Psoas muscle (tissue), 8 donors: Measurements from ENCODE around the gene GLB1L. TPM values are rescaled to one million over a fixed set of nuclear protein-coding genes. Genes with fewer than 3 reads are reported as not detected.
"Not testable (repeated sequence)": the region's sequence is repeated elsewhere in the genome, so short reads cannot be mapped to it uniquely, and the experiment has no call there.

Experiments used
- ATAC-seq, 4 donors: fragments of 200-7000 bp; cut with Tn5 transposase; one replicate each; pipeline ENCODE4 v1.9.1; 2020; ENCODE audit warnings: moderate library complexity in 3 of 4, mild to moderate bottlenecking in 2 of 4
- DNase-seq, 2 donors: peaks; one replicate each; pipeline ENCODE4 v3.0.0-alpha.2; 2020
- H3K27ac ChIP-seq: fragments of 200-600 bp; one replicate; pipeline ENCODE4 v1.8.0; 2022
- H3K27me3 ChIP-seq, 3 donors: fragments of 200-600 bp in 1 of 3; one replicate each; pipeline versions ENCODE4 v1.6.1 to v1.8.0; 2013 to 2022; ENCODE audit warnings: low read length in 2 of 3, mild to moderate bottlenecking in 2 of 3, moderate library complexity in 1 of 3; ENCODE audit not compliant: insufficient read depth in 3 of 3
- H3K36me3 ChIP-seq, 2 donors: fragments of 200-600 bp in 1 of 2; one replicate each; pipeline versions ENCODE4 v1.6.1 to v1.8.0; 2013 to 2022; ENCODE audit warnings: low read depth in 1 of 2, mild to moderate bottlenecking in 1 of 2, moderate library complexity in 1 of 2; ENCODE audit not compliant: insufficient read depth in 1 of 2
- H3K4me1 ChIP-seq: fragments of 200-600 bp; one replicate; pipeline ENCODE4 v1.8.0; 2022
- H3K4me3 ChIP-seq: fragments of 200-600 bp; one replicate; pipeline ENCODE4 v1.8.0; 2022; ENCODE audit warnings: mild to moderate bottlenecking
- H3K9me3 ChIP-seq: fragments of 200-600 bp; one replicate; pipeline ENCODE4 v1.8.0; 2022
- WGBS, 3 donors: extraction: QIAGEN DNeasy Blood & Tissue Kit; methylation state at CpG; one replicate each; pipeline versions ENCODE4 v1.1.6 to v1.1.7; 2013; 5-methylcytosine and 5-hydroxymethylcytosine counted together
- intact Hi-C, 2 donors: fragments of 100-400 bp; cut with DNase I; formaldehyde crosslinking; loops; one replicate each; pipeline versions ENCODE4 v1.11.0 to v1.14.2; 2022
- polyA plus RNA-seq, 3 donors: library from polyadenylated mRNA; stranded (reverse); fragments of 200-250 nt; gene quantifications; one replicate each; pipeline ENCODE4 v1.2.3, GENCODE V29; 2013
- total RNA-seq, 4 donors: library from RNA; stranded (reverse); fragmentation: NEBNext Ultra II Directional in 2 of 4; extraction: Animal tissue kit (Norgen Biotek cat#: 25700) in 2 of 4; gene quantifications; one replicate each; pipeline versions ENCODE4 v1.2.1 to v1.2.4, GENCODE V29; 2021 to 2023
- TF ChIP-seq, protein P1 (sequence below): fragments of 200-600 bp; IDR thresholded peaks from one replicate; pipeline ENCODE4 v1.8.0; 2022; ENCODE audit warnings: antibody characterized with exemption
- donor health status: healthy with polysubstance abuse.
- donor health status: DM: no; HTN: no; CAD: no; lungs with moderate emphysema.
- donor health status: Bipolar disorder and iron deficiency.
- donor health status: healthy.
- donor health status: DM: yes; HTN: yes; CAD: no.
- donor health status: DM: no; HTN: no; CAD: no.
- donor health status: DM: no; HTN: no; CAD: no.
- donor health status: DM: yes; HTN: yes; CAD: no.

The GLB1L gene
- total and polyA plus RNA-seq, 7 donors: 0.55 to 3.7 (median 0.90) TPM

DNA sequence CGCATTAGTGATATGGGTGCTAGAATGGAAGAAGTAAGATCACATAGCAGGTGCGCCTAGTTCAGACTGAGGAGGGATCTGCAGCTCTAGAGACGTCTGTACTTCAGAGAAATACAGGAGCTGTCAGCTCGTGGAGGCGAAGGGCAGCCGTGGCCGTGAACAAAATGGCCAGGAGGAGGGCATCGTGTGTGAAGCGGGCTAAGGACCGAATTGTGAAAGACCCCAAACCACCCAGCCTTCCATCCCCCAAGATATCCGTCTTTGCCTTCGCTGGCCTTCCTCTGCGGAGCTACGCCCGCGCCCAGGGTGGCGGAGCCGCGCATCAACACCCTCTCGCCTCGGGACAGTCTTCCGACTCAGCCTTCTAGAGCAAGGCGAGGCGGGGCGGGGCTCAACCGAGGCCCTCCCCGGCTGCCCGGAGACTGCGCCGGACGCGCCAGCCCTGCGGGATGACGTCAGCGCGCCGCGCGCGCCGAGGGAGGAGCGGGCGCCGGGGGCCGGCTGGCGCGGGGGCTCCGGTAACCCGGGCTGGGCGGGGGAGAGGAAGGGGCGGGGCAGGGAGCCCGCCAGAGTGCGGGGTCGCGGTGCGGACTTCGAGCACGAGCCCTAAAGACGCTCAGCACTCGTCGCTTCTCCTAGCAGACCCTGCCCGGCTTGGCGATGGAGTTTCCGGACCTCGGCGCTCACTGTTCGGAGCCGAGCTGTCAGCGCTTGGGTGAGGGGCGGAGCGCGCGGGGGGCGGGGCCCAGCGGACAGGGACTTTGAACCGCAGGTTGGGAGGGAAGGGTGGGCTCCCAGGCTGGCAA, 38.7 kb downstream of the GLB1L start, which contains the start of gene ZFAND2B:
ZFAND2B (plus strand) TSS at position 455 of the 806 bp plus-strand sequence; CDS start at position 661, 206 bp downstream.
- H3K36me3 ChIP-seq: peaks cover 3 to 41% of the 10 kb centered on the region in 2 donors
- H3K4me1 ChIP-seq: peaks cover 15% of the 10 kb centered on the region
- H3K9me3 ChIP-seq: no peaks in the 10 kb centered on the region
- peak; percentile 95 to 97 for DNase-seq
- no peaks in the 10 kb centered on the region for H3K27me3 ChIP-seq
- intact Hi-C loops: loop anchor here in 1 of 2 donors (1.0 kb wide), 1 partner anchor 28 kb away; the partner anchor contains the start of gene RETREG2
- peak within 1 kb of the TSS; percentile 75 for H3K4me3 ChIP-seq
- WGBS, 3 donors: 0 to 1% (median 0%) methylated on average over 59 to 76 of the region's 76 CpGs
- TF ChIP-seq, protein P1, sequence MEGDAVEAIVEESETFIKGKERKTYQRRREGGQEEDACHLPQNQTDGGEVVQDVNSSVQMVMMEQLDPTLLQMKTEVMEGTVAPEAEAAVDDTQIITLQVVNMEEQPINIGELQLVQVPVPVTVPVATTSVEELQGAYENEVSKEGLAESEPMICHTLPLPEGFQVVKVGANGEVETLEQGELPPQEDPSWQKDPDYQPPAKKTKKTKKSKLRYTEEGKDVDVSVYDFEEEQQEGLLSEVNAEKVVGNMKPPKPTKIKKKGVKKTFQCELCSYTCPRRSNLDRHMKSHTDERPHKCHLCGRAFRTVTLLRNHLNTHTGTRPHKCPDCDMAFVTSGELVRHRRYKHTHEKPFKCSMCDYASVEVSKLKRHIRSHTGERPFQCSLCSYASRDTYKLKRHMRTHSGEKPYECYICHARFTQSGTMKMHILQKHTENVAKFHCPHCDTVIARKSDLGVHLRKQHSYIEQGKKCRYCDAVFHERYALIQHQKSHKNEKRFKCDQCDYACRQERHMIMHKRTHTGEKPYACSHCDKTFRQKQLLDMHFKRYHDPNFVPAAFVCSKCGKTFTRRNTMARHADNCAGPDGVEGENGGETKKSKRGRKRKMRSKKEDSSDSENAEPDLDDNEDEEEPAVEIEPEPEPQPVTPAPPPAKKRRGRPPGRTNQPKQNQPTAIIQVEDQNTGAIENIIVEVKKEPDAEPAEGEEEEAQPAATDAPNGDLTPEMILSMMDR: peak; percentile 9
- peak within 1 kb of the TSS; percentile 91 for H3K27ac ChIP-seq
- peak; percentile 97 to 98 (median 98) for ATAC-seq

DNA sequence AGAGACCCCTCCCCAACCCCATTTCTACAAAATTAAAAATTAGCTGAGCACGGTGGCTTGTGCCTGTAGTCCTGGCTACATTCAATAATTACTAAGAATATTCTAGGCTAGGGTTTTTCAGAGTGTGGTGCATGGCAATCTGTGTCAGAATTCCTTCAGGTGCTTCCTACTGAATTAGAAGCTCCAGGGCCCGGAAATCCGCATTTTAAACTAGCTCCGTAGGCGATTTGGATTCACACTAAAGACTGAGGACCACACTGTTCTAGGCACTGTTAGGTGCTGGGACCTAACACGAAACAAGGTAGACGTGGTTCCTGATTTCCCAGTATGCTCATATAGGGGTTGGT, 39.3 kb downstream of the GLB1L start:
- Histone ChIP-seq H3K27ac (peak overlapping the region; percentile 91), H3K36me3 (peaks cover 3 to 35% of the 10 kb centered on the region in 2 donors), H3K27me3 (no peaks in the 10 kb centered on the region), H3K9me3 (no peaks in the 10 kb centered on the region), H3K4me3 (peak overlapping the region; percentile 75), H3K4me1 (peaks cover 15% of the 10 kb centered on the region)
- ATAC-seq: no peak
- TF ChIP-seq, protein P1: no peak
- no peak for DNase-seq
- WGBS, 3 donors: 18 to 23% (median 19%) methylated on average over 7 of the region's 7 CpGs
- intact Hi-C loops: loop anchor here in 1 of 2 donors (1.0 kb wide), 1 partner anchor 28 kb away; the partner anchor contains the start of gene RETREG2

DNA sequence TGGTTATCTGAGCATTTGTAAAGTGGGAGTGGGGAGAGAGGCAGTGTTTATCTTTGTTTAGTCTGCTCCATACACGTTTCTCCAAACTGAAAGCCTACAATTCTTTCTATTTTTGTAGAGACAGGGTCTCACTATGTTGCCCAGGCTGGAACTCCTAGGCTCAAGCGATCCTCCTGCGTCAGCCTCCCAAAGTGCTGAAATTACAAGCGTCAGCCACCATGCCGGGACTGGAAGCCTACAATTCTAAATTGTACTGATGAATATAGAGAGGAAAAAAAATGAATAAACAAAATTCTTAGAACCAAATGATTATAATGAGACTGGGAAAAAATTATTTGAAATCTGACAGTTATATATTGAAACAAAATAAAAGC, 40.1 kb downstream of the GLB1L start:
- ATAC-seq: no peak
- intact Hi-C loops: no loop called here

DNA sequence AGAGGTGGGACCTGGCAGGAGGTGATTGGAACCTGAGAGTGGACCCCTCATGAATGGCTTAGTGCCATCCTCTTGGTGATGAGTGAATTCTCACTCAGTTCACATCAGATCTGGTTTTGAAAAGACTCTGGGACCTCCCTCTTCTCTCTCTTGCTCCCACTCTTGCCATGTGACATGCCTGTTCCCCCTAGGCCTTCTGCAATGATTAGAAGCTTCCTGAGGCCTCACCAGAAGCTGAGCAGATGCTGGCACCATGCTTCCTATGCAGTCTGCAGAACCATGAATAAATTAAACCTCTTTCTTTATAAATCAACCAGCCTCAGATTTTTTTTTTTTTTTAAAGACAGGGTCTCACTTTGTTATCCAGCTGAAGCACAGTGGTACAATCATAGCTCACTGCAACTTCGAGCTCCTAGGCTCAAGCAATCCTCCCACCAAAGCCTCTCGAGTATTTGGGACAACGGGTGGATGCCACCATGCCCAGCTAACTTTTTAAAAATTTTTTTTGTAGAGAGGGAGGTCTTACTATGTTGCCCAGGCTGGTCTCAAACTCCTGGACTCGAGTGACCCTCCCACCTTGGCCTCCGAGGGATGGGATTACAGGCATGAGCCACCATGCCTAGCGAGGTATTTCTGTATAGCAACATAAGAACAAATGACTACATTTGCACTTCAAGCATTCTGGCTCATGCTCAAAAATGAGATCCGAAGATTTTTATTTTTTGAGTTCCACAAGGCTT, 40.6 kb downstream of the GLB1L start:
- peaks cover under 1 to 21% of the 10 kb centered on the region in 2 donors for H3K36me3 ChIP-seq
- H3K4me1 ChIP-seq: peaks cover 15% of the 10 kb centered on the region
- WGBS, 3 donors: 85 to 87% (median 85%) methylated on average over 7 of the region's 7 CpGs
- ATAC-seq (no peak), DNase-seq (no peak)
- intact Hi-C loops: no loop called here
- TF ChIP-seq, protein P1: no peak
- peaks cover 0 to 3% (median 0%) of the 10 kb centered on the region in 3 donors for H3K27me3 ChIP-seq
- H3K27ac ChIP-seq: no peak overlapping the region
- no peak overlapping the region for H3K4me3 ChIP-seq
- no peaks in the 10 kb centered on the region for H3K9me3 ChIP-seq

More for the DNA sequence above, 40.1 kb downstream of the GLB1L start:
- DNase-seq: no peak
- TF ChIP-seq, protein P1: no peak
- Histone ChIP-seq H3K36me3 (peaks cover 3 to 27% of the 10 kb centered on the region in 2 donors), H3K4me3 (no peak overlapping the region), H3K27ac (no peak overlapping the region), H3K4me1 (peaks cover 15% of the 10 kb centered on the region), H3K9me3 (no peaks in the 10 kb centered on the region), H3K27me3 (no peaks in the 10 kb centered on the region)
- 83 to 89% (median 86%) methylated on average over 5 of the region's 5 CpGs for WGBS, 3 donors

DNA sequence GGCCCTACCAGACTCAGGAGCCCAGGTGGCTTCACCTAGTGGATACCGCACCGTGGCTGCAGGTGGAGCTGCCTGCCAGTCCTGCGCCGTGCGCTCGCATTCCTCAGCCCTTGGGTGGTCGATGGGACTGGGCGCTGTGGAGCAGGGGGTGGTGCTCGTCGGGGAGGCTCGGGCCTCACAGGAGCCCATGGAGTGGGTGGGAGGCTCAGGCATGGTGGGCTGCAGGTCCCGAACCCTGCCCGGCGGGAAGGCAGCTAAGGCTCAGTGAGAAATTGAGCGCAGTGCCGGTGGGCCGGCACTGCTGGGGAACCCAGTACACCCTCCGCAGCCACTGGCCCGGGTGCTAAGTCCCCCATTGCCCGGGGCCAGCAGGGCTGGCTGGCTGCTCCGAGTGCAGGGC, 43.9 kb downstream of the GLB1L start:
- H3K27ac ChIP-seq, intact Hi-C loops, H3K4me1 ChIP-seq, ATAC-seq, DNase-seq, H3K9me3 ChIP-seq, H3K4me3 ChIP-seq, H3K36me3 ChIP-seq, H3K27me3 ChIP-seq: not testable (repeated sequence)
- 88 to 93% (median 89%) methylated on average over 17 to 18 of the region's 21 CpGs for WGBS, 3 donors

DNA sequence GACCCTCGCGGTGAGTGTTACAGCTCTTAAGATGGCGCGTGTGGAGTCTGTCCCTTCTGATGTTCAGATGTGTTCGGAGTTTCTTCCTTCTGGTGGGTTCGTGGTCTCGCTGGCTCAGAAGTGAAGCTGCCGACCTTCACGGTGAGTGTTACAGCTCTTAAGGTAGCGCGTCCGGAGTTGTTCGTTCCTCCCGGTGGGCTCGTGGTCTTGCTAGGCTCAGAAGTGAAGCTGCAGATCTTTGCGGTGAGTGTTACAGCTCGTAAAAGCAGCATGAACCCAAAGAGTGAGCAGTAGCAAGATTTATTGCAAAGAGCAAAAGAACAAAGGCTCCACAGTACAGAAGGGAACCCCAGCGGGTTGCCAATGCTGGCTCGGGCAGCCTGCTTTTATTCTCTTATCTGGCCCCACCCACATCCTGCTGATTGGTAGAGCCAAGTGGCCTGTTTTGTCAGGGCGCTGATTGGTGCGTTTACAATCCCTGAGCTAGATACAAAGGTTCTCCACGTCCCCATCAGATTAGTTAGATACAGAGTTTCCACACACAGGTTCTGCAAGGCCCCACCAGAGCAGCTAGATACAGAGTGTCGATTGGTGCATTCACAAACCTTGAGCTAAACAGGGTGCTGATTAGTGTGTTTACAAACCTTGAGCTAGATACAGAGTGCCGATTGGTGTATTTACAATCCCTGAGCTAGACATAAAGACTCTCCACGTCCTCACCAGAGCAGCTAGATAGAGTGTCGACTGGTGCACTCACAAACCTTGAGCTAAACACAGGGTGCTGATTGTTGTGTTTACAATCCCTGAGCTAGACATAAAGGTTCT, 44.5 kb downstream of the GLB1L start:
- intact Hi-C loops, H3K36me3 ChIP-seq, H3K27me3 ChIP-seq, H3K9me3 ChIP-seq, H3K27ac ChIP-seq, ATAC-seq, H3K4me3 ChIP-seq, H3K4me1 ChIP-seq, DNase-seq: not testable (repeated sequence)
- WGBS, 3 donors: 55 to 57% (median 56%) methylated on average over 24 of the region's 26 CpGs
